ENCODE data around the gene KCNJ6. TPM values are rescaled to one million over a fixed set of nuclear protein-coding genes. Genes with fewer than 3 reads are reported as not detected.
"Not testable (repeated sequence)": the region's sequence is repeated elsewhere in the genome, so short reads cannot be mapped to it uniquely, and the experiment has no call there.

KCNJ6 gene
- total RNA-seq, 1 donor from 2014 or later, result not detected

DNA sequence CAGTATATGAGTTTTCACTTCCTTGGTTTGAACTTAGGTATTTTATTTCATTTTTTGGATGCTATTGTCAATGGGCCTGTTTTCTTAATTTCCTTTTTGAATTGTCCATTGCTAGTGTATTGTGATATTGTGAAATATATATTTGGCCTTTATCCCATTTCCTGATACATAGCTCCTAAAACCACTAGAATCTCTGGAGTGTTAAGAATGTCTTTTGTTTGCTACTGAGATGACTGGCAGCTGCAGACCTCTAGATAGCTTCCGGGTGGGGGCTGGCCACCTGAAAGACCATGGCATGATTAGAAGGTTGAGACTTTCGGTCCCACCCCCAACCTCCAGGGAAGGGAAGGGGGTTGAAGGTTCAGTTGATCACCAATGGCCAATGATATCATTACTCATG is 245.4 kb downstream of the KCNJ6 start:
- ATAC-seq, result no peak
- intact Hi-C loops (cut with DNase I), result no loop called here
- no peak for DNase-seq (ENCODE audit: low spot score)

DNA sequence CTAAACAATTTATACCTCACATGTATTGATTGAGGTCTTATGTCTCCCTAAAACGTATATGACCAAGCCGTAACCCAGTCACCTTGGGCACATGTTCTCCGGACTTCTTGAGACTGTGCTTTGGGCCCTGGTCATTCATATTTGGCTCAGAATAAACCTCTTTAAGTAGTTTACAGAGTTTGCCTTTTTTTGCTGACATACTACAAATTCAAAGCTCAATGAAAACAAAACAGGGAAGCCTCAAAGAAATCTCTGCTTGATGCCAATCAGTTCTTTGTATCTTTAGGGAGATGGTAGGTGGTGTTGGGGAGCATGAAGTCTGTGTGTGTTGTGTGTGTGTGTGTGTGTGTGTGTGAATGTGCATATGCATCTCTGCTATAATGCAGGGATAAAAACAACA is 247.0 kb downstream of the KCNJ6 start:
- intact Hi-C loops (cut with DNase I), result no loop called here
- ATAC-seq, result no peak
- no peak for DNase-seq (ENCODE audit: low spot score)

DNA sequence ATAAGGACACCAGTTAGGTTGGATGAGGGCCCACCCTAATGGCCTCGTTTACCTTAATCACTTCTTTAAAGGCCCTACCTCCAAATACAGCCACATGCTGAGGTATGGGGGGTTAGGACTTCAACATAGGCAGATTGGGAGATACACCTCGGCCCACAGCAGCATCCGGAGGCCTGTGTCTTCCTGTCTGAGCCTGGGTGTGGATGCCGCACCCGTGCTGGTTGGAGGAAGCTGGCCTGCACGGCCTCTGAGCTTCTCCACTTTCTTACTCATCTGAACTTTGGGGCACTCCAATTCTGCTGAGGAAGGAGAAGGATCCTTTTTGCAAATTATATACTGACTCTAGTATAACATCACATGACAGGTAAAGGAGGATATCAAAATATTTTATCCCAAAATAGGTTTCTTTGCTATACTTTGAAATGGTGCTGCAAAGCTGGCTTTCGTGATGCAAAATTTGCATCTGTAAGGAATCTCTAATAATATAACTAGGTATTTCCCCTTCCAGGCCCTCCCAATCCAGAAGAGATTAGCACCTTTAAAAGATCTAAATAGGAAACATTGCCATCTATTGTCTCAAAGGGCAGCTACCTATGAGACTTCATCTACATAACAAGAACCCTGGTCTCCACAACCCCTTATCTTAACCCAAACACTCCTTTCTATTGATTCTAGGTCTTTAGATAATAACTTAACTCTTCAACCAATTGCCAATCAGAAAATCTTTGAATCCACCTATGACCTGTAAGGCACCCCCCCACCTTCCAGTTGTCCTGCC is 247.6 kb downstream of the KCNJ6 start:
- intact Hi-C loops (cut with DNase I), result no loop called here
- no peak for ATAC-seq
- DNase-seq (ENCODE audit: low spot score), result no peak

DNA sequence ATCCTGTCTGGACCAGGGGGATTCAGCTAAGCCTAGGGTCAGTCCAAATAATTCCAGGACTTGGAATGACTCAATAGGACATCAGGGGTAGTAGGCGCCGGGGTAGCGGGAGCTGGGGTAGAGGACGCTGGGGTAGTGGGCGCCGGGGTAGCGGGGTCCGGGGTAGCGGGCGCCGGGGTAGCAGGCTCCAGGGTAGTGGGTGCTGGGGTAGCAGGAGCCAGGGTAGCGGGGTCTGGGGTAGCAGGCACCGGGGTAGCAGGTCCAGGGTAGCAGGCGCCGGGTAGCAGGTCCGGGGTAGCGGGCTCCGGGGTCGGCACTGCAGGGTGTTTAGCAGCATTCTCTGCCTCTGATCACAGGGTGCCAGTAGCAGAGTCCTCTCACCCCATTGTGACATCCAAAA is 248.9 kb downstream of the KCNJ6 start:
- DNase-seq (ENCODE audit: low spot score) (no peak), ATAC-seq (no peak)
- intact Hi-C loops (cut with DNase I), result no loop called here

DNA sequence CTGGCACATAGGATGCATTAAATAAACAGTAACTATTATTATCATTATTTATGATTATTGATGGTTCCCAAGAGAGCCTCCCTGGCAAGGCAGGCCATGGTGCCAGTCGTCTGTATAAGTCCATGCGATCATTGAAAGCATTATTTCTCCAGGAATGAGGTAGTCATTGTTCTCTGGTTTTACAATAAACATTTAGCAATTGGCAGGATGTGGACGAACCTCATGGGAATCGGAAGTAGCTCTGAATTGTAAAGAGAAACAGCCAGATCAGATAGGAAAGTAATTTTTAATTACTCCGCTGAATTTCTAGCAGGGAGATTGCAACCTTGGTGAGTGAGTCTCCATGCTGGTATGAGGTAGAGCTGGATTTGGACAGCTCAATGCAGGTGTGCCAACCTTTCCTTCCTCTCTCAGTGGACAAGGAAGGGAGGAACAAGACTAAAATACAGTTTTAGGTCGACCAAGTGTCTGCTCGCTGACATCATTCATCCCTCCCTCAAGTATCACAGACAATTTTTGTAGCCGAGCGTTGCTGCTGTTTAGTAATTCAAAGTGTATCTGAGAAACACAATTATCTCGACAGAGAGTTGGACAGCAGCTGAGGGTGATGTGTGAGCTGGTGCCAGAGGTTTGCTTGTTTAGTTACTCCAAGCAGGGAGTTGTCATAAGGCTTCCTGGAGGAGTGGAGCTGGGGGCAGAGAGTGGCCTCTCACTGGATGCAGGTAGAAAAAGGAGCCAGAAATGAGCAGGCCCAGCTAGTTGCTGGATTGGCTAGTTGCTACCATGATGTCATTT is 250.8 kb downstream of the KCNJ6 start:
- intact Hi-C loops (cut with DNase I), result no loop called here
- ATAC-seq (no peak), DNase-seq (ENCODE audit: low spot score) (no peak)

DNA sequence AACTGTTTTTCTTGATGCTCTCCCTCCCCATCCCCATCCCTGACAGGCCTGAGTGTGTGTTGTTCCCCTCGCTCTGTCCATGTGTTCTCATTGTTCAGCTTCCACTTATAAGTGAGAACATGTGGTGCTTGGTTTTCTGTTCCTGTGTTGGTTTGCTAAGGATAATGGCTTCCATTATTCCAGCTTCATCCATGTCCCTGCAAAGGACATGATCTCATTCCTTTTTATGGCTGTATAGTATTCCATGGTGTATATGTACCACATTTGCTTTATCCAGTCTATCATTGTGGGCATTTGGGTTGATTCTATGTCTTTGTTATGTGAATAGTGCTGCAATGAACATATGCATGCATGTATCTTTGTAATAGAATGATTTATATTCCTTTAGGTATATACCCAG is 254.0 kb downstream of the KCNJ6 start:
- intact Hi-C loops (cut with DNase I); DNase-seq (ENCODE audit: low spot score); ATAC-seq: not testable (repeated sequence)

DNA sequence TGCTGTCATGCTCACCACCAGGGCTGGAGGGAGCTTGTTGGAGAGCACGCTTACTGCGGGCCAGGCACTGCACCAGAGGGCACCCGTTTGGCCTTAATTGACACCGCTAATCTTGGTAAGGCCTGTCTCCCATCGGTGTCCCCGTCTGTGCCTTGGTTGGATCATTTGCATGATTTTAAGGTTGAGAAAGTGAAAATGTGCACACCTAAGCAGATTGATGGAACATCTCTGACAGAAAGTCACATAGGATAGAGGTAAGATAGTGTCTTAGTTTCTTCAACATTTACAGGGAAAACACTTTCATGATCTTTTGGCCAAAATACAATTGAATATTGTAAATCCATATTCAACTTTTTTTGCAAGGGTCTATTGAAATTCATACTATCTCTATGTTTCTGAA is 255.5 kb downstream of the KCNJ6 start:
- intact Hi-C loops (cut with DNase I), result no loop called here
- DNase-seq (ENCODE audit: low spot score), result no peak
- no peak for ATAC-seq

DNA sequence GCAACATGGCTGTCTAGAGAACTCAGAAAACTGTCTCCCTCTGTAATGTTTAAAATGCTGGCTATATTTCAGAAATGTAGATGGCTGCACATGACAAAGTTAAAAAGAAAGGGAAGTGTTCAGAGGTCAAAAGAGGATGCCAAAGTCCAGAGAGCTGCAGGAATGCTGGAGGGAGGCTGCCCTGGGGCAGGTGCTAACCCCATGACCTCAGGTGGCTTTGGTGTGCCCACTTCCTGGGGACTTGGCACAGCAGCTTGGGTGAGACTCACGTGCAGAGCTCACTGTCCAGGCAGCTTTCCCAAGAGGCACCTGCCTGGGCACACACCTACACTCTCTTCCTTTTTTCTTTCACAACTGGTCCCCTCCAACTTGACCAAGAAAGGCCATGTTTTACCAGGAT is 256.4 kb downstream of the KCNJ6 start:
- intact Hi-C loops (cut with DNase I), result no loop called here
- DNase-seq (ENCODE audit: low spot score) (no peak), ATAC-seq (no peak)

DNA sequence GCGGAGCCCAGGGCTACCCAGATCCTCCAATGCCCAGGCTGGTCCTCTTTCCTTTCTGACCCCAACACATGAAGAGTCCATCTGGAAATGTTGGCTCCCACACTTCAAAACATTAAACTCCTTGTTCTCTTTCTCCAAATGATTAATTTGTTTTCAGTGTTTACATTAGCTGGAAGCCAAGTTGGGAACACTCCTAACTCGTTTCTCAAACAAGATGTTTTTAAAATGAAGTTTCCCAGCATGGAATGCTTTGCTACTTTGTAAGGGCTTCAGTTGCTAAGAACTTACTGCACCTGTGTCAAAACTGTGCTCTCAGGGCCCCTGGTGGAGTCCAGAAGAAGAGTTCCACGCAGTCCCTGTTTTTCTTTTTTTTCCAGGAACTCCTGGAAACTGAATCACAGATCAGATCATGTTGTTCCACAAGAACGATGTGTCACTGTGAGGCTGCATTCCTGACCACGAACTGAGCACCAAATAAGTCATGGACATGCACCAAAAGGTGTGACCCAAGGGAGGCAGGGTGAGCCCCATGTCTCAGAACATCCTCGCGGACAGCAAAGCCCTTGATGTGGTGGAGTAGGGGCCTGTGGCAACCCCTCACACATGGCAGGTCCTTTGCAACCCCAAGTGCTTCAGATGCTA is 257.3 kb downstream of the KCNJ6 start:
- ATAC-seq (peak; percentile 89), DNase-seq (ENCODE audit: low spot score) (no peak)
- intact Hi-C loops (cut with DNase I), result no loop called here

DNA sequence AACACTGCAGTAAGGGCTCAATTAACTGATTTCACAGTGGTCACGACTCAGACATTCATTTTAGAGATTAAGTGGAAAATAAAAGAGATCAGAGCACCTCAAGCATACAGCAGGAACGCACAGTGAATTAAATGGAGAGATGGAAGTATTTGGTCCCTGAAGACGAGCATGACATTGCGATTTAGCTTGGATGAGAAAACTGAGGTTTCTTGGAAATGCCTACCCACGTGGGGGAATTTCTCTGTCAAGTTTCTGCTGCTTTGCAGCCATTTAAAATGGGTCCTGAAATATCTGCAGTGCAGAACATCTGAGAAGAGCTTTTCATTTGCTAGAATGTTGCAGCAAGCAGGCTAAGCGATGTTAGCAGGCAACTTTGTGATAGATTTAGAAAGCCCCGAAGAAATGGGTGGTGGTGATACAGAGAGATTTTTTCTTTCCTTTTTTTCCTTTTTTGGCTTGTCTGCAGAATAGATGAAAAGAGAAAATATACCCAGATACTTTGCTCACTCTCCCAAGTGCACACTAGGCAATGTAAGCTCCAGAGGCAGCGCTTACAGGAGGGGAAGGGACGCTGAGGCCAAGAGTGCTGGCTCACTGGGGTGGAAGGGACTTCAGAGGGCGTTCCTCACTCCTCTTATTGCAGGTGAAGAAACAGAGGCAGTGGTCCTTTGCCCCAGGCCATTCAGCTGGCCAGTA is 258.0 kb downstream of the KCNJ6 start:
- DNase-seq (ENCODE audit: low spot score) (no peak), ATAC-seq (peak; percentile 66)
- intact Hi-C loops (cut with DNase I), result no loop called here

DNA sequence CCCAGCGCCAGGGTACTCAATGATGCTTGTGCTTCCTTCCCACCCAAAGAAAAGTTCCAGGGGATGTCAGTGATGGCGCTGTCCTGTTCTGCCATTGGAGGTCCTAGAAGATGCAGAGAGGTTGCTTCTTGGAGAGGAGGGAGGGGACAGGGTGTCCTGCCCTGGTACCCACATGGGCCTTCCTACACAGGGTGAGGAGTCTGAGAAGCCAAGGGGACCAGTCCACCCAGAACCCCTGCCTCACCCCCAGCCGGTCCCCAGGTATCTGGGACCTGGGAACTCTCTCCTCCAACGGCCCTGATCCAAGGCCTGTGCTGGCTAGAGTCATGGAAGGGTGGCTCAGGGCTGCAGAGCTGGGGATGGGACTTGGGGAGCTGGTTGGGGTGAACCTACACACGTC is 259.4 kb downstream of the KCNJ6 start:
- ATAC-seq, result no peak
- intact Hi-C loops (cut with DNase I), result no loop called here
- DNase-seq (ENCODE audit: low spot score), result no peak

DNA sequence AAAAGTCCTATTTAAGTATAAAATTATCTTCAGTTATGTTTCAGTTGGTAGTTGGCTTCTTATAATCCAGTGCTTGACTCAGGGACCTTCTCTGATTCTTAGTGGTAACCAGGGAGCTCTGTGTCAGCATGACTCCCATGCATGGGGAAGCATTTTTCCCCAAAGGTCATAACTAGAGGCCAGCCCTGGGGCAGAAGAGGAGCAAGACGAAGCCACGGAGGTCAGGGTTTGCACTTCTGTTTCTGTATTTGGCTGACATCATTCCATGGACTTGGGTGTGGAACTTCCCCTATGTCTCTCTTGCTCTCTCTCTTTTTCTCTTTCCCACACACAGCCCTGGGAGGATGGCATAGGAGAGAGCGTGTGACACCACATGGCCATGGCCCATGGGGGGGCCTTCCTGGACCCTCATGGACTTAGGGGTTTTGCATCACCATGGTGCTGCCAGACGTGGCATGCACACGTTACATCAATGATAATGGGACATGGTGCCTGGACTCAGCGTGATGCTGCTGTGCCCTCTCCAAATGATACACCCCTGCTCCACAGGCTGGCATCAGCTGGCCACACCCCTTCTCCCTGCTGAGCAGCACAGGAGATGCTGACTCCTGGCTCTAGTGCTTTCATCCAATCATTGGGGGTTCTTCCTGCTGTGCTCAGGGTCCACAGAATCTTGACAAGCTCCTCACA is 260.5 kb downstream of the KCNJ6 start:
- intact Hi-C loops (cut with DNase I), result no loop called here
- ATAC-seq, result no peak

DNA sequence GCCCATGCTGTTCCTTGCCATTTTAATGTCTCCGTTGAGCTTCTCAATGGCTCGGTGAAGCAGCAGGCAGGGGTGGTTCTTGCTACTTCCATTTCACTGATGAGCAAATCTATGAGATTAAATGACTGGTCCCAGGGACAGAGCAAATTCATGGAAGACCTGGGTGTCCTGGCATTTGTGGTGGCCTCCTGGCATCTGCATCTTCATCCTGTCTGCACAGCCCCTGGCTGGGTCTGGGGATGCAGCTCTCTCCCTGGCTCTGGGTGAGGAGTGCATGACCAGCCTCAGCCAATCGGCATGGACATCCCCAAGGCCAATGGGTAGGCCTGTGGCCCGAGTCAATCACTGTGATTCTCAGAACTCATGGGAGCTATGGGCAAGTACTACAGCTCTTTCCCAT is 261.7 kb downstream of the KCNJ6 start:
- no peak for DNase-seq (ENCODE audit: low spot score)
- intact Hi-C loops (cut with DNase I), result no loop called here
- ATAC-seq, result no peak

More for the DNA sequence above, 260.5 kb downstream of the KCNJ6 start:
- no peak for DNase-seq (ENCODE audit: low spot score)

DNA sequence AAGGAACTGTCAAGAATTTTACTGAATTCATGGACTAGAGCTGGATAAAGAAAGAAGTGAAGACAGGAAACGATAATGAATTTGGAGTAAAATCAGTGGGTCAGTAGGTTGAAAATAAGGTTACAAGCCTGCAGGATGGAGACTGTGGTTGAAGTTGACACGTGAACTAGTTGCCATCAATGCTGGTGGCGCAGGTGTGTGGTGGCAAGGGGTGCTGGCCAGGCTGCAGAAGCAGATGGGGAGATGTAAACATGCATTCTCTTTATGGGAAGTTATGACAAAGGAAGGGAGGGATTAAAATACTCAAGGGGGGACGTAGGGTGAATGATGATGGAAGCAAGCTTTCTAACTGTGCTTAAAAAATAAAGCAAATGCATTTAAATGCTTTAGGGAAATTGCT is 263.1 kb downstream of the KCNJ6 start:
- DNase-seq (ENCODE audit: low spot score), result no peak
- no peak for ATAC-seq

DNA sequence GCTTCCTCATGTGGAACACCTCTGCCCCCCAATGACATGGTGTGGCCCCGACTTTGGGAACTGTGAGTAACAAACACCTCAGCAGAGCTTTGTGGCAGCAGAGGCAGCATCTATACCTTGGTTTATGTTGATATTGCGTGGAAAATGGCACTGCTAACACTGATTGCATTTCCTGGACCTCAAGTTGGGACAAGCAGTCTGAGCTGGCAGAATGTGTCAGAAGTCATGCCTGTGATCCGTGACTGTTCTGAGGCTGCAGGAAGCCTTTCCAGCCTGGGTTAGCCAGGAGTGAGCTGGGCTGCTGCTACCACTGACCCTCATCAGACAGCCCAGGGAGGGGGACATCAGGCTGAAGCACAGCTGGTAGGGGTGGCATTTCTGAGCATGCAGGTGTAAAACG is 268.5 kb downstream of the KCNJ6 start:
- intact Hi-C loops (cut with DNase I), result no loop called here
- DNase-seq (ENCODE audit: low spot score) (no peak), ATAC-seq (no peak)

More for the DNA sequence above, 263.1 kb downstream of the KCNJ6 start:
- intact Hi-C loops (cut with DNase I), result no loop called here

DNA sequence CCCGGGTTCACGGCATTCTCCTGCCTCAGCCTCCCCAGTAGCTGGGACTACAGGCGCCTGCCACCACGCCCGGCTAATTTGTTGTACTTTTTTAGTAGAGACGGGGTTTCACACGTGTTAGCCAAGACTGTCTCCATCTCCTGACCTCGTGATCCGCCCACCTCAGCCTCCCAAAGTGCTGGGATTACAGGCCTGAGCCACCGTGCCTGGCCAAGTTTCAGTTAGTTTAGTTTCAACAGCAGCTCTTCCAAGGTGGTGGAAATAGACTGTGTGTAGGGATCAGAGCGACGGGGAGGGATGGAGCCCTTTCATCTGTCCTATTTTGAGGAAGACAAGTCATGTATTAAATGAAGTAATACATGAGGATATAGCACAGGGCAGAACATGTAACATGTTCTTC is 269.5 kb downstream of the KCNJ6 start:
- DNase-seq (ENCODE audit: low spot score); ATAC-seq; intact Hi-C loops (cut with DNase I): not testable (repeated sequence)

DNA sequence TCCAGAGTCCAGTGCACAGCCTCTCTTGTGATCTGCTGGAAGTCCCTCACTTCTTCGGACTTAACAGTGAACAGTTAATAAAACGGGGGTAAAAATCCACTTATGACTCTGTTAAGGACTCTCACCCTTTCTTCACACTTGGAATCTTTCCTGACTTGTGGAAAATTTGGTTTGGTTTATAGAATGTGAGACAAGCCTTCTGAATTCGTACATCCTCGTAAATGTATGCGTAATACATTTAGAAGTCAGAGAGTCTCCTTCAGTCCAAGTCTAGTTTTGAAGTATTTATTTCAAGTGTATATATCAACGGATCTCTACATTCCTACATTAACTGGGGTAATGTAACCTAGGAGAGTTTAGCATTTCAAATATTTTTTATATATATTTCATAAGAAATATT is 270.4 kb downstream of the KCNJ6 start:
- intact Hi-C loops (cut with DNase I), result no loop called here
- DNase-seq (ENCODE audit: low spot score), result no peak
- ATAC-seq, result no peak

DNA sequence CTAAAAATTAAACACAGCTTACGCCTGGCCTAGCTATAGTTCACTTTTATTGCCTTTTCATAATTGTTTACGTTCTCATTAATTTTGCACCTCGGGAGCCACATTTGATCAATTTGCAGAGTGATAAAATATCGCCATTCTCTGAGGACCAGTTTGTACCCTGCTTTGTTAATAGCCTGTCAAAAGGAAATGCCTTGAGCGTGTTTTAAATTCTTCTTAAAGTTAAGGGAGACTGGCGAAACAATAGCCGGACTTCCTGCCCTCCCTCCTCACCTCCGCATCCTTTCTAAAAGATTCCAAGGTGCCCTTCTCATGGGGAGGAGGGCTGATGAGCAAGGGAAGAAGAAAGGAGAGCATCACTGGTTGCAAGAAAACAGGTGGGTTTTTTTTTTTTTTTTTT is 271.6 kb downstream of the KCNJ6 start:
- intact Hi-C loops (cut with DNase I), result no loop called here
- DNase-seq (ENCODE audit: low spot score) (no peak), ATAC-seq (no peak)

DNA sequence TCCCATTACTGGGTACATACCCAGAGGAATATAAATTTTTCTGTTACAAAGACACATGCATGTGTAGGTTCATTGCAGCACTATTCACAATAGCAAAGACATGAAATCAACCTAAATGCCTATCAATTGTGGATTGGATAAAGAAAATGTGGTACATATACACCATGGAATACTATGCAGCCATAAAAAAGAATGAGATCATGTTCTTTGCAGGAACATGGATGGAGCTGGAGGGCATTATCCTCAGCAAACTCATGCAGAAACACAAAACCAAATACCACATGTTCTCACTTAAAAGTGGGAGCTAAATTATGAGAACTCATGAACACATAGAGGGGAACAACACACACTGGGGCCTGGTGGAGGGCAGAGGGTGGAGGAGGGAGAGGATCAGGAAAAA is 272.4 kb downstream of the KCNJ6 start:
- DNase-seq (ENCODE audit: low spot score); ATAC-seq; intact Hi-C loops (cut with DNase I): not testable (repeated sequence)
